Activated naive CD4-positive, alpha-beta T cell (primary cell): ENCODE results near the gene AFF2.
"Not testable (repeated sequence)": the region's sequence is repeated elsewhere in the genome, so short reads cannot be mapped to it uniquely, and the experiment has no call there.

Source experiments
- DNase-seq, 4 experiments: peaks; one replicate each; lab custom pipeline; 2025; lab: John Stamatoyannopoulos, UW

The AFF2 gene

DNA sequence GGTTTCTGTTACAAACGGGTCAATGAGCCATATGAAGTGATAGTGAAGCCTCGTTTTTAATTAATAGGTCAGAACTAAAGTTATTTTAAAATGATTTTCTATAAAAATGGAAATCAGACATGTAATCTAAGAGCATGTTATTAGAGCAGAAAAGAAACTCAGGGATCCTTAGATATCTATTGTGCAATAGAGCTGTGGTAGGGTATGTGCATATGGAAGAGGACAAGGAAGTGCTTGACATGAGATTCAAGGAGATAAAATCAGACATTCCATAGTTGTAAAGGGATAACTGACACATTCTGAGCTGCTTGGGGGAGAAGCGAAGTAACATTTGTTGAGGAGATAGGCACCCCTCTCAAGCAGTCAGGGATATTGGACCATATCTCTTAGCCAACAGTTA is 143.0 kb downstream of the AFF2 start:
- no peak for DNase-seq

DNA sequence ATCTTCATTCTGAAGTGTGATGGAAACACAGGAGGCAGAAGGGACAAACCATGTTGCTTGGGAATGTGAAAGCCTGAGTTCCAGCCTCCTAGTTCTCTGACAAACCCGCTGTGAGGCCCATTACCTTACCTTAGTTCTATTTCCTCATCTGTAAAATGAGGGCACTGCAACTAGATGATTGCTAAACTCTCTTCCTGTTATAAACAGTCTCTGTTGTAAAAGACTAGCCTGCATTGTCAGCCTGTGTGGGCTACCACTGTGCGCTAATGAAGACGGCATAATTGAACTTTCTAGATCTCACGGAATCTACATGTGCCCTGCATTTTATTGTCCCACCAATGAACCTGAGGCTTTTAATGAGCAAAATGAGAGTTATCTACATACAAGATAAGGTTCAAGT is 147.2 kb downstream of the AFF2 start:
- DNase-seq = no peak

DNA sequence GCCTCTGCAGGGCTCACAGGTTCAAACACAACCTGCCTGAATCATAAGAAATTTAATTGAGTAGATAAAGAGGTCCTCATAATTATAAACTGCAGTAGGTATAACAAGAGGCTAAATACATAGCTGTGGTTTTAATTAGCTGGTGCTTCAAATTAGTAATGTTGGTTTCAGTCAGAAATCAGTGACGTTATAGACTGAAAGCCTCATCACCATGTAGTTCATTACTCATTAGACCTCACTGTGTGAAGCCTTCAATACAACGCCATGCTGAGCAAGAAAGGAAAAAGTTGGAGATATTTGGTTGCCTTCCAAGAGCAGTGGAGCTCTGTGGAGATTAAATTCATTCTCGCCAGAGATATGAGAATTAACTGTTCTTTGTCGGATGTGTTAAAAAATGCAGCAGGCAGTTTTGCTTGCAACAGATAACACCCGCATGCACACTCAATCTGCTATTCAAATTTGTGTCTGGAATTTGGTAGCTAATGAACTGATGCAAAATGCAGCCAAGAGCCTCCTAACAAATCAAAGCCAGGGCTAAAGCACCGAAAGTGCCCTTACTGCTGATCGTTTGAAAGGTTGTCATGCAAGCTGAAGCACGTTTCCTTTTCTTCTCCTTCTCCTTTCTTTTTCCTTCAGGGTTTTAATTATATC is 148.9 kb downstream of the AFF2 start:
- no peak for DNase-seq

DNA sequence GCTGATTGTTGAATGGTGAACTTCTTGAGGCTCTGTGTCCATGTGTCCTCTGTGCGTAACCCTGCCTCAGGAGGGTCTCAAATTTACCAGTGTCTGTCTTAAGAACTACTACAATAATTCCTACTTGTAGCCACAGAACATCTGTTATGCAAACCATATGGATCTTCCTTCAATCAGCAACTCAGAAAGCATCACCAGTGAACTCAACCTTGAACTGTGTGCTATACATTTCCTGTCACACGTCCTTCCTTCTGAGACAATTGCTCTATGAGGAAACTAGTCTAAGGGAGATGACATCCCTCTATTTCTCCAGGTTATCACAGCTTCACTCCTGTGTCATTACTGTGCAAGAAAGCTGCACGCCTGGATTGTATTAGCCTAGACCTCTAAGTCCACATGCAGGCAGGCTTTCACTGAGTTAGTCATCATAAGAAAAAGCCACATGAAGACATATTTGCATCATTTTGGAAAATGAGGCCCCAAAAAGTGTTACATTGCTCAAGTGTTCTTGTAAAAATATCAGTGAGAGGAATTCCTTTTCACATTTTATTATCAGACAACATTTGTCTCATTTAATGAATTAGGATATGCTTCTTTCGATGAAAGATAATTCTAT is 157.8 kb downstream of the AFF2 start:
- DNase-seq = no peak

DNA sequence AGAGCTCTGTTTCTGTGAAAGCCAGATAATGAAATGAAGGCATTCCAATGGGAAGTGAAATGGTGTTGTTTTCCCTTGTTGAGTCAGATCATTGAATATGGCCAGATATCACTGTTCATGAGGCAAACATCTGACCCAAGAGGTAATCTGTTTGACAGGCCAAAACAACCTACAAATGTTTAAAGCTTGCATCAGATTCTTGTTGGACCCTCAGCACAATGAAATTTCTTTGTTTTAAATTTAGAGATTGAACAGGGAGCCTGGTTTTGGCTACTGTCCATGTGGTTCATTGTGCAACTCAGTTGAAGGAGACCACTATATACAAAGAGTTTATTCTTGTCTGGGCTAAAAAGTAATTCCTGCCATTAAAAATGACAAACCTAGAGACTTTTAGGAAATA is 159.1 kb downstream of the AFF2 start:
- DNase-seq = no peak

DNA sequence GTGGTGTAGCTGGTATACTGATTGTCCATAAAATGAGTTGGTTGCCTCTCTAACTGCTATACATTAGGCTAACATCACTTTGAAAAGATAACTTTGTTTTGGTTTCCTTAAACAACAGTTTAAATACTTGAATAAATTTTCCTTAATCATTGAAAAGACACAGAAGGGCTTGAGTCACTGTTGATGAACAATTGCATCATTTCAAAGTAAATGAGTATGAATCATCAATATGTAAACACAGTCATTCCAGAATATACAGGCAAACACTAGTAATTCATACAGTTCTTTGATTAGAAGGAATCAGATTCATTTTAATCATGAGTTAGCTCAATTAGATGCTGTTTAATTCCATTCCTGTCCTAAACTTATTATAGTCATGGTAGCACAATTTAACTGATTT is 160.6 kb downstream of the AFF2 start:
- DNase-seq = no peak

DNA sequence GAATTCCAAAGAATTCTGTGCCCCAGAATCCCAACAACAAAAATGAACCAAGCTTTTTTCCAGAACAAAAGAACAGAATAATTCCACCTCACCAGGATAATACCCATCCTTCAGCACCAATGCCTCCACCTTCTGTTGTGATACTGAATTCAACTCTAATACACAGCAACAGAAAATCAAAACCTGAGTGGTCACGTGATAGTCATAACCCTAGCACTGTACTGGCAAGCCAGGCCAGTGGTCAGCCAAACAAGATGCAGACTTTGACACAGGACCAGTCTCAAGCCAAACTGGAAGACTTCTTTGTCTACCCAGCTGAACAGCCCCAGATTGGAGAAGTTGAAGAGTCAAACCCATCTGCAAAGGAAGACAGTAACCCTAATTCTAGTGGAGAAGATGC is 161.6 kb downstream of the AFF2 start:
- DNase-seq = no peak

DNA sequence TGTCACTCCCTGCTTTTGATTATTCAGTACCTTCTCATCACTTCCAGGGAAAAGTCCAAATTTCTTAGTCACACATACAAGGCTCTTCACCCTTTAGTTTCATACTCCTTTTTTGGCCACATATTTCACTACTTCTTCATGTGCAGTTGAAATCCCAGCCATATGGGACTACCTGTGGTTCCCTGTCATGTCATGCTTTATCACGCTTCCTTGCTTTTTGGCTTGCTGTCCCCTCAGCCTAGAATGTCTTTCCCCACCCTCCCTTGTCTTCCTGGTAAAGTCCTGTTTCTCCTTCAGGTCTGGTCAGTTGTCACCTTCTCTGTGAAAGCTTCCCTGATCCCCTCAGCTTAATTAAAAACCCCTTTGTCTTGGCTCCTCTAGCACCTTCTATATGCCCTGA is 163.8 kb downstream of the AFF2 start:
- DNase-seq = no peak

DNA sequence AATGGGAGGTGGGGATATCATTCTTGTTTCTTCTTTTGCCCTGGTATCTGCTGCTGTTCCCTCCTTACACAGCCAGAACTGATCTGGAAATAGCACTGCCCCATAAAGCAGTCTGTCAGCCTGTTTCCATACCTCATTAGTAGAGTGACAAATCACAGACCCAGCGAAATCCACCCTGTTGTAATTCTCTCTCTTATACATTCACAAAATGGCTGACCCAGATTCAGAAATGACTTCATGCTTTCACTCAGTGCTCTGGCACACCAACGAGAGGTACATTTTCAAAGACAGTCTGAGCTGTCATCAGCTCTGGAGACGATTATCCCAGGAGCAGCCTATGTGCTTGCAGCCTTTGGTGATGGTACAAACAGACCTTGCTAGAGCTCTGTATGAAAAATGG is 164.6 kb downstream of the AFF2 start:
- no peak for DNase-seq

DNA sequence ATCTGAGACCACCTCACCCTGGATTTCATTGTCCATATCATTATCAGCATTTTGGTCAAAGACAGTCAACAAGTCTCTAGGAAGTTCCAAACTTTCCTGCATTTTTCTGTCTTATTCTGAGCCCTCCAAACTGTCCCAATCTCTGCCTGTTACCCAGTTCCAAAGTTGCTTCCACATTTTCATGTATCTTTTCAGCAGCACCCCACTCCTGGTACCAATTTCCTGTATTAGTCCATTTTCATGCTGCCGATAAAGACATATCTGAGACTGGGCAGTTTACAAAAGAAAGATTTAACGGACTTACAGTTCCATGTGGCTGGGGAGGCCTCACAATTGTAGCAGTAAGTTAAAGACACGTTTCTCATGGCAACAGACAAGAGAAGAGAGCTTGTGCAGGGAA is 168.8 kb downstream of the AFF2 start:
- DNase-seq = not testable (repeated sequence)

DNA sequence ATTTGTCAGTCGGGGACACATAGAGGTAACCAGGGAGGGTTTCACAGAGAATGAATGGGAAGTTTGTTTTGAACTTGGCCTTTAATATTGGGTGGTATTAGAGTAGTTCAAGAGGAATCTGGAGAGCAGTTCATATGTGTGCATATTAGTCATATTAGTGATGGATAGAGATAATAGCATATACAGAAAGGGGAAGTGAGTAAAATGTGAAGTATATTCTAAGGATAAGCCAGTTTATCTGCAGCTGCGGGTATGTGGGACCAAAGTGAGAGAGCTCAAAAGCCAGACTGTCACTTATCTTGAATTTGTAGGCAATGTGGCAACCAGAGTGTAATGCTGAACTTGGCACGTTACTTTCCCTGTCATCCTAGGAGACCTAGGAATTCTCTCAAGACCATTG is 169.9 kb downstream of the AFF2 start:
- DNase-seq = no peak

DNA sequence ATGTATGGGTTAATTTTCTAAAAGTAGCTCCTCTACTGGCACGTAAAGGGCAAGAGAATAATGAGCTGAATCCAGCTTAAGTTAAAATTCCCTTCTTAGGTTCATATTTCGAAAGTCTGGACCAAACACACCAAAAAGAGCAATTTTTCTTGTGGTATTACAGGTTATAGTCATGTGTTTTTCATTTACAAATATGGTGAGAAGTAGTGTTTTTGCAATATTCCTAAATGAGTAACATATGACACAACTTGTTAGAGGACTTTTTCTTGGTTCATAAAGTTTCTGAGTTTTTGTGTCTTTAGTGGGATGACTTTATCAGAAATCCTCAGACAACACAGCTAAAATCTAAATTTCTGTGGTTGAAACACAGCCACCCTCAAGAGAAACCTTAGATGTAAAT is 172.1 kb downstream of the AFF2 start:
- DNase-seq = no peak

DNA sequence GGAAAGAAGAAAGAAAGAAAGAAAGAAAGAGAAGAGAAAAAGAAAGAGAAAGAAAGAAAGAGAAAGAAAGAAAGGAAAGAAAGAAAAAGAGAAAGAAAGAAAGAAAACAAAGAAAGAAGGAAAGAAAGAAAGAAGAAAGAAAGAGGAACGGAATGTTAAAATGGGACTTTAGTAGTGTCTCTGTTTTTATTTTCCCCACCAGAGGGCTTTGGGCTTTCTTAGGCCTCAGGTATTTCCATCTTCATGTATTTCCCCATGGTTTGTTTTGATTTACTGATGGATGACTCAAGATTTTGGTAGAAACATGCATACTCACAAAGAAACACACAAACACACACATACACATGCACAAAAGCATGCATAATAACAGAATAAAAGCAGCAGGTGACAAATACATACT is 181.2 kb downstream of the AFF2 start:
- no peak for DNase-seq

DNA sequence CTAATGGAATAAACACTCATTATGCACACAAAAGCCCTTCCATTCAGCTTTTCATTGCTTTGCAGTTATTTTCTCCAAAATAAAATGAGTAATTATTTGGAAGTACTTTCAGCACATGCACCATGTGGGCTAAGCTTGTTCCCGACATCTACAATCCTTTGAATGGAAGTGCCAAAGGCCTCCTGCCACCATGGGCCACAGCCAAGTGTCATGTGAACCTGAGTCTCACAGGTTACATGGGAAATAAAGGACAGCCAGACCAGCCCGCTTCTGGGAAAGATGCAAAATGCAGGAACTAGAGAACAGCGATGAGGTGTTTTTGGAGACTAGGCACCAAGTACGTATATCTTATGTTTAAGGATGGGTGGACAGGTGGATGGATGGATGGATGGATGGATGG is 181.8 kb downstream of the AFF2 start:
- DNase-seq = no peak

DNA sequence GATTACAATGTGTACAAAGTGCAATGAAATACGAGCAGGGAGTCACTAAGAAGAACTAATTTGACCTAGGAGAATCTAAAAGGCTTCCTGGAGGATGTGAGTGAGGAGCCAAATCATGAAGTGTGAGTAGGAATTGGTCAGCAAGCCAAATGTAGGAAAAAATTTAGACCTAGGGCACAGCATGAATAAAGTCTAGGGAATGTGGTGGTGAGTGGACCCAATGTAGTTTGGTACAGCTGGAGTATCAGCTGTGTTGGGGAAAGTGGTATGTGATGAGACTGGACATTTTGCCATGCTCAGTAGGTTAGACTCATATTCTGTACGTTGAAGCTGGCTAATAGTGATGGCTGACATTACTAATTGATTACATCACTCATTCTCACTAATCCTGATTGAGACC is 191.0 kb downstream of the AFF2 start:
- no peak for DNase-seq

DNA sequence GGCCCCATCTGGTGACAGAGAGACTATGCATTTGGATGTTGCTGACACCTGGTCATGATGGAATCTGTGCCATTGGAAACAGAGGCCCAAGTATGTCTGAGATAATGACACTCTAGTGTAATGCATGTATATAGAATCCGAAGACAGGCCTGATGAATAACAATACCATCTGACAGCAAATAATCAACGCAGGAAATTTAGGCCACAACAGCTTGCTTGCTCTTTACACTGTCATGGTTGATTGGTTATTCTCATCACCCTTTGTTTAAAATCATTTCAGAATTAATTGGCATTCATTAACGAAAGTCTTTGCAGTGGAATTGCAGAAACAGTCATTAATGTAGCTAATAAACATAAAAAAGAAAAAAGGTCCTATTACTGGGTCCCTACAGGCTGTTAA is 194.8 kb downstream of the AFF2 start:
- no peak for DNase-seq

DNA sequence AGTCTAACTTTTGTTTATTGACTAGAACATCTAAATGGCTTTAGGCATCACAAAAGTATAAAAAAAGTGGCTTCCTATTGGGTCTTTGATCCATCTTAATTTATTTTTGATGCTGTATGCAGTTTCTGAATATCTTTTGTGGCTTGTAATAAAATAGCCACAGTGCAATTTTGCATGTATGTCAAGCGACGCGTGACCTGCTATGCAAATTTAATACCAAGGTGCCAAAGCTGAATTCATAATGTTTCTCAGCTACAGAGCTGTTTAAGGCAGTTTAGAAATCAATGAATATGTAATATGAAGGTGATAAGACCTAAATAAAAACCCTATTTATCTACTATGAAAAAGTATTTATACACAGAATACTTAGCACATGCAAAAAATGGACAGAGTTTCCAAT is 197.8 kb downstream of the AFF2 start:
- no peak for DNase-seq

DNA sequence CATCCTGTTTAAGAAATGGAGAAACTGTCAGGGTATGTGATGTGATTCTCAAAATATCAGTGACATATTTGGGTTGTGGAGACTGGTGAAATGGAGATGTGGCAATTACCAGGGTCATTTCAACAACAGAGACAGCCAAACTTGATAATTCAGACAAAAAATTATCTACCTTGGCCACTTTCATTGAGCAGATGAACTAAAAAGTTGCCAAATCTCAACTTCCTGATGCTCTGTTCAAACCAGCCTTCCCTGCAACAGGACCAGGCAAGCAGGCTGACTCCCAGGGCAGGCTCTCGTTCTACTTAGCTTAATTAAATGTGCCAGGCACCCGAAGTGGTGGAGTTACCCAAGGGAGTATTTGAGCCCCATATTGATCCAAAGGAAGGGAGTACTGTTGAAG is 199.6 kb downstream of the AFF2 start:
- DNase-seq = no peak

DNA sequence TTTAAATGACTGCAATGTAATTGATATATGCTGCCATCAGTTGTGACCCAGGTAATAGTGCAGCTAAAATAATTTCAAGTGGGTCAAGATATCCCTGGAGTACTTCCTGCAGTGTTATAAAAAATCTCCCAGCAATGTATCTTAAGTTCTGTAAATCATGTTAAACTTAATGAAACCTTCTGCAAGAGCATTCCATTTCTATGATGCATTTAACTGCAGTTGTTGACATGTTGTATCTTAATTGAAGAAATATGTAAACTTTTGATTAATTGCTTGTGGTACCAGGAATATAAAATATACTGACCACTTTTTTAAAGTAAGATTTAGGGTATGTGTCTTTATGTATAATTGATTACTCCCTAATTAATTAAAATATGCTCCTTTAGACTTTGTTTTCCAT is 213.6 kb downstream of the AFF2 start:
- DNase-seq = no peak

DNA sequence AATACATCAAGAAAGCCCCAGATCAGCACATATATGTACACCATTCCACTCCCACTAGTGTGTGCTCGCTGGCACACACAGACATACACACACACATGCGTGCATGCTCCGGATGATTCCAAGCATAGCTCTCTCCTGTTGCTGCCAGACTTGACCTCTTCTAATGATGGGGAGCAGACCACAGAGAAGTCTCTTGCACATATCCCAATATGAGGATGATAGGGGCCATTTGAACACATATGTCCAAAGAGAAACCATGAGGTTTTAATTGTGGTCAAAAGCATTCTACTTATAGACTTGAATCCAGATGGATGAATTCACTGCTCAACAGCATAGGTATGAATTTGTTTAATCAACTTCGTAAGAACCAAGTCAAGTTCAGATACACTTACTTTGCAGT is 214.9 kb downstream of the AFF2 start:
- DNase-seq = no peak

DNA sequence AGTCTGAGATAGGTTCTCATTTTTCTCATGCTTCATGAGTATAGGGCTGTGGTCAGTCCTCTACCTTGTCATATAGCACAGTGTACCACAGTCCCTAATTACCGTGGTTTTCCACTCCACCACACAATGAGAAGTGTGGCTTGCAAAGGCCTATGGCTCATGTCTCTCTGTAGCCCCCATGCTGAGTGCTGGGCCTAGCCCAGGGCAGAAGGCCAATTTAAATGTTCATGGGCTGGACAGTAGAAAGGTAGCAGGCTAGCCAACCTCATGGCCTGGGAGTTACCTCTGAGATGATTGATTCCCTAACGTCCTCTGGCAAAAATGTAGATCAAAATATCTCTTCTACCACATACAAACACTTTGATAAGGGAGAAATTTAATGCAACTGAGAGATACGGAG is 222.5 kb downstream of the AFF2 start:
- DNase-seq = no peak

DNA sequence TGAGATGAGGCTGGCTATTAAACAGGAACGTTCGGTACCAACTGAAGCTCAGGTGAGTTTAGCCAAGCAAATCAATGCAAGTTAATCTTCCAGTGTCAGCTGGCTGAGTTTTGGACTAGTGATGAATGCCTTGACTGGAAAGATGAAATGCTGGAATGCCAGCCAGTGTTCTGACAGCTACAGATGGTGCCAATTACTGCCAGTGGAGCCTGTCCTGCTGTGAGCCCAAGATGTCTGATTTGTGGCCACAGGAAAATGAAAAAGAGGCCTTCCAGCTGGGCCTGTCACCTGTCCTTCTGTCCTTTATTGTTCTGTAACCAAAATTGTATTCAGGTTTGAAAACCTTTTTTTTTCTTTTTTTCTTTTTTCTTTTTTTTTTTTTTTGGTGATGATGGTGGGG is 223.1 kb downstream of the AFF2 start:
- DNase-seq = no peak

DNA sequence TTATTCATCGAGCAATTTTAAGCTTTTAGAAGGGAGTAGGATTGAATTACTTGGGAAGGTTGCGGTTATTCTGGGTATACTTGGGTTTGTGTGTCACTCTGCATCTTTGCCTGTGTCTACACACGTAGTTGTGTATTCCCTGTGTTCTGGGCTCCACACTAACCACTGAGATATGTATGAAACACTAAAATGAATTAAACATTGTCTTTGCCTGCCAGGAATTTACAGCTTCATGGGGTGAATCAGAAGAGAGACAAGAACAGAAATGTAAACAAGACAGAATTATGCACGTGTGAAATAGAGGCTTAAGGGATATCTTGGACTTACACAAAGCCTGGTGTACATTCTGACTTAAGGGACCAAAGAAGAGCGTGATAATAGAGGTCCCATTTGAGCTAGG is 228.5 kb downstream of the AFF2 start:
- DNase-seq = no peak

DNA sequence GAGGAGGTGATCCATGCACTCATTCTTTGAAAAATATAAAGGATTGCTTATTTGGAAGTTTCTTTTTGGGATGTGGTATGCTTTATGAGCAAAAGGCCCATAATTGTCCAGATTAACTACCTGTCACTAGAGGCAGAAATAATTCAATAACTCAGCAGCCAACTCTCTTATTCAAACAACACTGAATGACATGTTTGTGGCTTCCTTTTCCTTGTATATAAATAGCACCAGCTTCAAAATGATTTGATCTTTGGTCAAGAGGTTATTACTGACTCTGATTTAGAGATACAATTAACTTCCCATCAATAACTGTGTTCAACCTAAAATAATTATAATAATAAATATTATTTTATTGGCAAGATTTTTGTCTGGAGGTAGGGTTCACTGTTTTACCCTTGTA is 232.3 kb downstream of the AFF2 start:
- DNase-seq = no peak
